HepG2 (cell line): ENCODE data around the gene ACBD5. TPM values are rescaled to one million over a fixed set of nuclear protein-coding genes. Genes with fewer than 3 reads are reported as not detected.

Experiments used
- AHDC1 ChIP-seq: sonication (generic); formaldehyde crosslinking; IDR thresholded peaks from 2 replicates; pipeline ENCODE4 v1.5.1; 2020; ENCODE audit warnings: mild to moderate bottlenecking, missing genetic modification reagents, borderline replicate concordance
- ARNT2 ChIP-seq: sonication (generic); formaldehyde crosslinking; IDR thresholded peaks from 2 replicates; pipeline ENCODE4 v1.8.0; 2022; ENCODE audit warnings: mild to moderate bottlenecking, low read depth, missing genetic modification reagents, moderate library complexity
- EZH2 ChIP-seq: conservative IDR thresholded peaks from 2 replicates; pipeline ENCODE4 v1.6.1; 2012; ENCODE audit warnings: mild to moderate bottlenecking, low read depth, low read length, moderate library complexity
- GATAD2A ChIP-seq: IDR thresholded peaks from 2 replicates; pipeline ENCODE4 v1.6.1; 2016
- GLI4 ChIP-seq: sonication (generic); formaldehyde crosslinking; IDR thresholded peaks from 2 replicates; pipeline ENCODE4 v1.5.1; 2020; ENCODE audit warnings: missing genetic modification reagents, mild to moderate bottlenecking, moderate library complexity, borderline replicate concordance
- IRX3 ChIP-seq: sonication (generic); formaldehyde crosslinking; IDR thresholded peaks from 2 replicates; pipeline ENCODE4 v1.8.1; 2023; ENCODE audit warnings: mild to moderate bottlenecking, low read depth, missing genetic modification reagents, borderline replicate concordance
- KLF13 ChIP-seq: sonication (generic); formaldehyde crosslinking; IDR thresholded peaks from 2 replicates; pipeline ENCODE4 v1.4.0; 2020; ENCODE audit warnings: mild to moderate bottlenecking, missing genetic modification reagents
- KMT2B ChIP-seq: IDR thresholded peaks from 2 replicates; pipeline ENCODE4 v1.6.1; 2016; ENCODE audit warnings: missing genetic modification reagents, missing compliant biosample characterization
- ZFP36L1 ChIP-seq: sonication (generic); formaldehyde crosslinking; IDR thresholded peaks from 2 replicates; pipeline ENCODE4 v1.8.0; 2022; ENCODE audit warnings: mild to moderate bottlenecking, missing genetic modification reagents, moderate library complexity
- ZNF230 ChIP-seq: sonication (generic); formaldehyde crosslinking; IDR thresholded peaks from 2 replicates; pipeline ENCODE4 v1.4.0; 2020; ENCODE audit warnings: mild to moderate bottlenecking, missing genetic modification reagents
- ZNF407 ChIP-seq: sonication (generic); formaldehyde crosslinking; IDR thresholded peaks from one replicate; pipeline ENCODE4 v1.5.1; 2020; ENCODE audit warnings: mild to moderate bottlenecking, missing genetic modification reagents; ENCODE audit errors: not compliant biosample characterization
- ZNF749 ChIP-seq: sonication (generic); formaldehyde crosslinking; IDR thresholded peaks from 2 replicates; pipeline ENCODE4 v1.8.0; 2022; ENCODE audit warnings: mild to moderate bottlenecking, missing genetic modification reagents, moderate library complexity, borderline replicate concordance
- ZNF773 ChIP-seq: sonication (generic); formaldehyde crosslinking; IDR thresholded peaks from 2 replicates; pipeline ENCODE4 v1.4.0; 2020; ENCODE audit warnings: missing genetic modification reagents, borderline replicate concordance
- ZNF878 ChIP-seq: sonication (generic); formaldehyde crosslinking; IDR thresholded peaks from 2 replicates; pipeline ENCODE4 v1.8.1; 2023; ENCODE audit warnings: mild to moderate bottlenecking, missing genetic modification reagents, moderate library complexity
- polyA plus RNA-seq, 8 experiments: library from polyadenylated mRNA; depleted of rRNA in 3 of 8; stranded (reverse) in 7 of 8; unstranded in 1 of 8; fragments of >200 nt; fragmentation: Illumina TruSeq in 4 of 8; extraction: Trizol in 4 of 8; gene quantifications; 2 replicates each; pipeline versions ENCODE4 v1.2.1 to v1.2.3, GENCODE V29; 2011 to 2016; ENCODE audit warnings: low read depth in 4 of 8, missing spikeins in 1 of 8, mixed read lengths in 1 of 8; ENCODE audit not compliant: insufficient read depth in 1 of 8
- total RNA-seq, 5 experiments: library from RNA; depleted of rRNA; stranded (reverse); fragments of >200 nt; fragmentation: Illumina TruSeq; extraction: Trizol; gene quantifications; 2 replicates each; pipeline ENCODE4 v1.2.3, GENCODE V29; 2016; ENCODE audit warnings: low read depth in 1 of 5

ACBD5 gene
- total and polyA plus RNA-seq, 2 of the 13 experiments (the other 11 are each of a cell fraction or from before 2014, with no cell fraction given), result 10.3 to 14.8 TPM

- TF ChIP-seq ZNF407 (CRISPR knock-in tag), result no peak
- no peak for TF ChIP-seq AHDC1
- no peak for TF ChIP-seq EZH2
- TF ChIP-seq ZNF749 (CRISPR knock-in tag), result no peak
- 0 out of 2 replicates have a peak, but pooled peaks have one; percentile 30 for TF ChIP-seq KMT2B (CRISPR knock-in tag)
- TF ChIP-seq GATAD2A (CRISPR knock-in tag), result no peak
- TF ChIP-seq ZNF773, result no peak
- no peak for TF ChIP-seq ZNF878
- no peak for TF ChIP-seq GLI4 (CRISPR knock-in tag)
- TF ChIP-seq ZNF230 (CRISPR knock-in tag), result peak; percentile 65; the same call in 1 of the 2 replicates
- TF ChIP-seq KLF13 (CRISPR knock-in tag), result no peak
- no peak for TF ChIP-seq ZFP36L1
- TF ChIP-seq IRX3, result no peak; the same call in 1 of the 2 replicates
- TF ChIP-seq ARNT2 (CRISPR knock-in tag), result no peak
Measured at GRCh38 chr10:27242951-27243551, 2.5 kb upstream of the ACBD5 start (continued).
